ENCODE measurements around the gene ZNF330.
A peak's percentile ranks its signal among the peaks of the same experiment; 100 is the strongest.
"Not testable (repeated sequence)": the region's sequence is repeated elsewhere in the genome, so short reads cannot be mapped to it uniquely, and the experiment has no call there.

Gene ZNF330

DNA sequence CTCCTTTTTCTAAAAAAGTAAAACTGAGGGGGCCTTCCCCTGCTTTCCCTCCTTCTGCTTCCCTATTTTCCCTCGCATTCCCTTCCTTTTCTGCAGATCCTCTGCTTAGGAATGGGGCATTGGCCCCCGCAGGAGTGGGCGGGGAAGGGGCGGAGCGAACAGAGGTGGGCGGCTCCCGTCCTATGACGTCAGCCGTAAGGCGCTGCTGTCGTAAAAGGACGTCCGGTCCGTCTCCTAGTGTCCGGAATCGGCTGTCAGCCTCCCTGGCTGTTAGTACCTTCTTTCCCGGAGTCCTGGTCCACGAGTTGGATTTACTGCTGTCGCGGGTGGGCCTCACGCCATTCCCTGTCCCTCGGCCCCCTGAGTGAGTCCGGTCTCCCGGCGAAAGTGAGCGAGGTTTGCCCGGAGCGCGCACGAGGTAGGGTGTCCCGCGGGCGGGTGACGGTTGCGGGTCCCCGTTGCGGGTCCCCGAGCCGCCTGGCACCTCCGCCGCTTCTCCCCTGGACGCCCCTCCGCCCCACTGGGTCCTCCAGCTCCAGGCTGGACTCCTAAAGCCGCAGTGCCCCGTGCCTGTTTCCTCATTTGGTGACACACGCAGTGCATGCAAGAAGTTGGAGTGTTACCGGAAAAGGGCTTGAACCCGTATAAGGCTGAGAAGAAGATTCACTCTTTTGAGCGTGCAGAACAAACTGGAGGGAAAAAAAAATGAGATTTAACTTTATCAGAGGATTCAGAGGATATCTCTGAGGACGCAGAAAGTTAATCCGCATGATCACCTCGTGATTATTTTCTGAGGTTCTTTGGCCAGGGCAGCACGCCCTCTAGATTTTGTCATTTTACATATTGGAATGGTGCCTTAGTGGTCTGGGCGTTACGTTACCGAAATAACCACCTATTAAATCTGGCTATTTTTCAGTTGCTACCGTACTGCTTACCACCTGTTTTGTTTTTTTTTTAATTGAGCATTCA is at the start of gene ZNF330:
Gene ZNF330 (plus strand): TSS at position 205 of the 969 bp plus-strand sequence. CDS start 1,477 bp downstream, outside the sequence.
- FAIRE-seq, result peak; percentile 96

DNA sequence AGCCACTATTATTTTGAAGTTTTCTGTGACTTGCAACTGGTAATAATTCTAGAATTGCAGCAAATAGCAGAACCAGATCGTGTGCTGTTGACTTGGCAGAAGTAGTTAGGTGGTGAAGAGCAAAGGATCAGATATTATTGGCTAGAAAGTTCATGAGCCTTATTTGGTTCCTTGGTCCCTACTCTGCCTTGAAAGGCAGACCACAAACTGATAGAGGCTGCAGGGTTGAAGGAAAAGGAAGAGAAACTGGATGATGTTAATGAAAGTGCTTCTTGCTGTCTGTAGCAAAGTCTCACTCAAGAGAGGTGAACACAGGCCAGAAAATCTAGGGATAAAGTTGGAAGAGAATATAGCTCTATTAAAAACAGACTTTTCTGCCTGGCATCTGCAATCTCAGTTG is 46.2 kb upstream of the ZNF330 start:
- no peak for FAIRE-seq

DNA sequence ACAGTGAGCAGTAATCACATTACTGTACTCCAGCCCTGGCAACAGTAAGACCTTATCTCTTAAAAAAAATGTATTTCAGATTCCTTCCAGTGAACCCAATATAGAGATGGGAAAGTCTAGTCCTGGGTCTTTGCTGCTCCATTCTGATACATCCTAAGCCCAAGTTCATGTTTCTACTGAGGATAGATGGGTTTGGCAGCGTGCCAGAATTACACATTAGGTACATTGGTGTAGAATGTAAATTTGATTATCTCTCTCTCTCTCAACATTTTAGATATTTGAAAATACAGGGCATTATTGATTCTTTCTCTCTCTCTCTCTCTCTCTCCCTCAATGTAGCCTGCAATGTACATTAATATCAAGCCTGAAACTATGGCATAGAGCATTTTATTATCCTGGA is 43.5 kb upstream of the ZNF330 start:
- no peak for FAIRE-seq

DNA sequence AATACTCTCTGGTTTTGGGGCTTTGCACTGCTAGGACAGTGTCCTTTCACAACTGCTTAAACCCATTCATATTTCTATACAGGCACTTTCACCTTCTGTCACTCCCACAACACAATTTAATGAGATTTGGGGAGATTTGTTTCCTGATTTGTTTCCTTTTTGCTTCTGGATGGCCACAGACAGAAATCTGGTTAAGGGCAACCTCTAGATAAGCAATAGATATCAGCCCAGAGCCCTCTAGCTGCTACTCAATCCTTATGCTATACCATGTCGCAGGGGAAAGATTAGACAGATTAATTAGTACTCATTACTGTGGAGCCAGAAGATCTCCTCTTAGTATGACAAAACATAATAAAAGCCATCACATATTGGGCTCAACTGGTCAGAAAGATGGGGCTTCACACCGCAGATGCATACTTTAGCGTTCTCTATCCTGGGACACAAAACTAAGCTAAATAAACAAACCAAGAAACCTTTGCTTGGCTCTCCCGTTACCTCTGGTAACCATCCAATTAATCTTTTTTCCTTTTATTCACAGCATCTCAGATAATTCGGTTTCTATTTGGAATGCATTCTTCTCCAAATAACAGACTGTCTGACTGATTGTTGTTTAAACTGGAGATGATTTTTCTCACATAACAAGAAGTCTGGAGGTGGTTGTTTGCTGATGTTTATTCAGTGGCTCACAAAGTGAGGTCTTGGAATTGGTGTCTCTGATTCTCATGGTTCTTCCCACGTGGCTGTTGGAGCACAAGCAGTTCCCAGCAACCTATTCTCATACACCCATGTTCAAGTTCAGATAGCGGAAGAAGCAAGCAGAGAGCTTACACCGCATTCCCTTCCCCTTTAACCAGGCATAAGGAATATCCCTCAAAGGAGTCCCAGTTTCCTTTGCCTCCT is 41.0 kb upstream of the ZNF330 start:
- FAIRE-seq, result no peak

DNA sequence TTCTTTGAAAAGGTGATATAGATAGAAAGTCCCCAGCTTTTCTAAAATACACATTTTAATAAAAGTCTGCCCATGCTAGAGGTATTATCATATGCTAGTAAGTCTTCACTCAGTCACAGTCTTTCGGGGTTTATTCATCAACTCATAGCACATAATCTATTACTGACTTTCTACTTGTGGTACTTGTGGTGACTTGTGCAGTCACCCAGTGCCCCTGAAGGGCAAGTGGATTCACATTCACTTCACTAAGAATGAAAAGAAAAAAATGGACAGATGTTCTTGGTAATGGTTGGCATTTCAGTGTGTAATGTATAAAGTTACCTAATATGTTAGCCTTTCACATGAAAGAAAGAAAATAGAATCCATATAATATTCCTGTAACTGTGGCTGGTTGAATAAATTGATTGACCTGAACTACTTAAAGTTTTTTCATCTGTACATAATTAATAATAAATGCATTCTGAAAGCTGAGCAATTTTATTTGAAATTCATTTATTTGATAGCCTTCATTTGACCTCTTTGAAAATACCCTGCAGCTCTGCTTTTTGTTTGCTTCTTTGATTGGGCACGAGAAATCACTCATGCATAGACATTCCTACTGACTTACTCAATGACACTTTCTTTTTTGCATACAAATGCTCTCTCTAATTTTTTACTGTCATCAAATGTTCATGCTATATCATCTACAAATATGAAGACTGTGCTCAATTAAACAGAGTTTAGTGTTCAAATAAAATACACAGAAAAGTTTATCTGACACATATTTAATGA is 39.5 kb upstream of the ZNF330 start:
- no peak for FAIRE-seq

DNA sequence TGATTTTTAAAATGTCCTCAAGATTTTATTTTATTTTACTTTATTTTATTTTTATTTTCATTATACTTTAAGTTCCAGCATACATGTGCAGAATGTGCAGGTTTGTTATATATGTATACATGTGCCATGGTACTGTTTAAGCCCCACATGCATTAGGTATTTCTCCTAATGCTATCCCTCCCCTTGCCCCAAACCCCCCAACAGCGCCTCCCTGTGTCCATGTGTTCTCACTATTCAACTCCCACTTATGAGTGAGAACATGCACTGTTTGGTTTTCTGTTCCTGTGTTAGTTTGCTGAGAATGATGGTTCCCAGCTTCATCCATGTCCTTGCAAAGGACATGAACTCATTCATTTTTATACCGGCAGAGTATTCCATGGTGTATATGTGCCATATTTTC is 37.2 kb upstream of the ZNF330 start:
- FAIRE-seq, result not testable (repeated sequence)

DNA sequence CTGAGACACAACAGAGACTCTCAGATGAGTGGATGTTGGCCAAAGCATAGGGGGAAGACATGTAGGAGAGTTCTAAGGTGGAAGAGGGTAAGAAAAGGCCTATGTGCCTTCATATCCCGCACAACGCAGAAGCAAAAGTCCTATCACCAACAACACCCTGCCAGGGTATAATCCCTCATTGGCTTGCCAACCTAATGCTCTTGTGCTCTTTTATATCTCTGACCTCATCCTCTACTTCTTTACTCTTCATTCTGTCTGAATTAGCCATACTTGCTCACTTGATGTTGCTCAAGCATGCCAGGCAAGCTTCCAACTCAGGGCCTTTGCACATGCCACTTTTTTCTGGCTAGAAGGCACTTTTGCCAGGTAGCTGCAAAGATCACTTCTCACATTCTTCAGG is 28.1 kb upstream of the ZNF330 start:
- no peak for FAIRE-seq

DNA sequence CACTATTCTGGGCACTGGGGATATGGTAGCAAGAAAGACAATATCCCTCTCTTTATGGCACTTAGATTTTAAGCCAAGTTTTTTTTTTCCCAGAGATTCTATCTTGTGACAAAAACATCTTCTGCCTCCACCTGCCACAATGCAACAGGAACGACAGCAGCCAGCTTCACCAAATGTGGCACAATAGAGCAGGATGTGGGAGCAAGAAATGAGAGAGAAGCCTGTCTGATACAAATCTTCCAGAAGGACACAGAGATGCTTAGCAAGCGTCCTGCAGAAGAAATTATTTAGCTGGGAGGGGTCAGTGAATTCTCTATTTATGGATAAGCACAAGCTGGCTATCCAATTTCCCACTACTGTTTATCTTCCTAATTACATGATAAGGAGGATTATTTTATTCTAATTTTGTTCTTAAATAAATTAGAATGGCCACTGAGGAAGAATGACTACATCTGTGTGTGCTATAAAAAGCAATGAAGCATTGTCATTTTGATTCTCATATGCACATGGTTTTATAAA is 27.1 kb upstream of the ZNF330 start:
- no peak for FAIRE-seq

DNA sequence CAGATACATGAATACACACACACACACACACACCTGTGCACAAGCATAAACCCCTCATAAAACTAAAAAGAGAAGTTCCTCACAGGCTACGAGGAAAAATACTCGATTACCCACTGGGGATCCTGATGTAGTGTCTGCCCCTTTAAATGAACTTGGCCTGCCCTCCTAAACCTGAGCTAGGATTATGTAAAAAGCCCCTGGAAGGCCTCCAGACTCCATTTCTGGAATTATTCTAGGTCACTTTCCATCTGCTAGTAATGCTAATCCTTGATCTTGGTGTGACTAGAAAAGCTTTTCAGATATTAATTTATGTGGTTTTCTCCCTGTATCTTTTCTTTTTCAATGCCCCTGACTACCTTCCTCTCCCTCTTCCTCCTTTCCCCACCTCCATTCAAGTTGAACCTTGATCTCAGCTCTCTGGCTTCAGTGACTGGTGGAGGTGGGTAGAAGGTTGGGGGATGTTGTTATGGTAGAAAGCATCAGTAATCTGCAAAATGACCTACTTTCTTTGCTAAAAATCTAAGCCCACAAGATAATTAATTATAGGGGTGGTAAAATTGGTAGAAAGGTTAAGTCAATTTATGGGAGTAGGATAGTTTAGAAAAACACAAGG is 25.5 kb upstream of the ZNF330 start:
- no peak for FAIRE-seq

DNA sequence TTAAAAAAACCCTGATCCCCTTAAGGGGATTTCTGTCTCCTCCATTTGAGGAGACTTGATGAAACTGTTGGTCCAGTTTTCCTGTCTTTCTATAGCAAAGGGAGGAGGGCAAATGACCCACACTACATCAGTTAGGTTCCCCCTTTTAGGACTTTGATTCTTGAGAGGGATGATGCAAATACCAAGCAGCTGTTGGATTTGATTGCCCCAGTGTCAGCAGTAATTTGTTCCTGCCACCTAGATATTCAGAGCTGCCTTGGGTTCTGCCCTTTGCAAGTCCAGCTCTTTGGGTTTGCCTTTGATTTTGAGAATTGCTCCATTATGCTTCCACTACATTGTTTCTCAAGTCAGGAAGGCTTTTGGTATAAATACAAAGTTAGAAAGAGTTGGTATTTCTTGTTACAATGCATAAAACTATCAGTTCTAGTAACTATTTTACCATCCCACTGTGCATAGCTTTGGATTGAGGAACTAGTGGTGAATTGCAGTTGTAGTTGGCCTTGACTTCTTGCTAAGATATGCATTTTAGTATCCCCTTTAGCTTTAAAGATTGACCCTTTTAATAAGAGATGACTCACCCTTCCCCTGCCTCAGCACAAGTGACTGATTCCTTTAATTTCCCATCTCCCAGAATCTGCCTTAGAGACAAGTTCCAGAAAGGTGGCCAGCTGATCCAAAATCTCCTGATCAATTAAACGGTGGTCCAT is 24.3 kb upstream of the ZNF330 start:
- FAIRE-seq, result no peak

DNA sequence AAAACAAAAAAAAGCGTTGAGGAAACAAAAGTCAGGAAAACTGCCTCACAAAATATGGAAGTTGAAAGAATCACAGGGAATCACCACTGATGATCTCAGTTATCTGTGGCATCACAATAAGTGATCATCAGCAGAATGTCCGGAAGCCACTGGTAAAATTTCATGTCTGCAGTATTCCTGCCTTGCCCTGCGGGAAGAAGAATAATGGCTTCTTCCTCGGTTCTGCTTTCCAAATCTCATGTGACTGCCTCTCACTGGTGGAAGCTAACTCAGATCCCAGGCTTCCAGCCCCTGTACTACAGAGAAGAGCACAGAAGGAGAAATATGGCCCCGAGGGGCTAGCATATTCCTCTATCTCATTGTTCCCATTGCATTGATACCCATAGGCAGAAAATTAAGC is 12.7 kb upstream of the ZNF330 start:
- no peak for FAIRE-seq

DNA sequence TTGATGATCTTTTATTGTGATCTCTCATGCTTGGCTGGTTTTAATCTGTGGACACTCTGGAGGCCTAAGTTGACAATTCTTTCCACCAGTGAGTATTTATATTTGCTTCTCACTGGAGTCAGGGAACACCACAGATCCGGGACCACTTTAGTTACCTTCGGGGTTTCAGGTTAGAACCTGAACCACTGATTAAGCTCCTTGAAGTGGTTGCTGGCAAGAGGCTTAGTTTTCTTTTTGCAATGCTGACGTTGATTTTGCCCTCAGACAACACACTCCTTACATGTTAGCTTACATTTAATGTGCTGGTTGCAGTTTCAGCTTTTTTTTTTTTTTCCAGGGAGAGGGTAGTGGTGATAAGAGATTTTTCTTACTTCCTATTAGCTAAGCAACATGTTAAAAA is 10.5 kb upstream of the ZNF330 start:
- FAIRE-seq, result no peak

DNA sequence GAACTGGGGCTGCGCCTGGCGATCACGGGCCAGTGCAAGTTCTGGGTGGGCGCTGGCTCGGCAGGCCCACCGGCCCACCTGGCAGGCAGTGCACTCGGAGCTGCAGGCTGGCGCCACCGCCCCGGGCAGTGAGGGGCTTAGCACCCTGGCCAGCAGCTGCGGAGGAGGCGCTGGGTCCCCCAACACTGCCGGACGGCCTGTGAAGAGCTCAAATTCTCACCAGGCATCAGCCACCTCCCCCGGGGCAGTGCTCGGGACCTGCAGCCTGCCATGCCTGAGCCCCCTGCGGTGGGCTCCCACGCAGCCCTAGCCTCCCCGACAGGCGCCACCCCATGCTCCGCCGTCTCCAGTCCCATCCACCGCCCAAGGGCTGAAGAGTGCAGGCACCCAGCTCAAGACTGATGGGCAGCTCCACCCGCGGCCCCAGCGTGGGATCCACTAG is 7.1 kb upstream of the ZNF330 start:
- no peak for FAIRE-seq

DNA sequence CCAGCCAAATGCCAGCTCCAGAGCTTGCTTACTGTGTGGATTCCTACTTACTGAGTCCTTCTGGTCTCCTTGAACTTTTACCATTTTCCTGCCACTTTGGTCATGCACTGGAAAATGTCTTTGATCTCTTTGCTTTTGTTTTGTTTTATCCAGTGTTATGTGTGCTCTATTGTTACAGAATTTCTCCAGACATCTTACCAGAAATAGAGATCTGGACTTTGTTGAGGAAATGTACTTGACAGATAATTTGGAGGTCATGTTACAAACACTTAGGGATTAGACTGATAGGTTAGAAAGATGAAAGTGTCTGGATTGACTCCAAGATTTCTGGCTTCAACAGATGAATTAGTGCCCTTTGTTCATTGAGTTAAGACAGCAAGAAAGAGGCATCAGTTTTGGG is 5.7 kb upstream of the ZNF330 start:
- no peak for FAIRE-seq

DNA sequence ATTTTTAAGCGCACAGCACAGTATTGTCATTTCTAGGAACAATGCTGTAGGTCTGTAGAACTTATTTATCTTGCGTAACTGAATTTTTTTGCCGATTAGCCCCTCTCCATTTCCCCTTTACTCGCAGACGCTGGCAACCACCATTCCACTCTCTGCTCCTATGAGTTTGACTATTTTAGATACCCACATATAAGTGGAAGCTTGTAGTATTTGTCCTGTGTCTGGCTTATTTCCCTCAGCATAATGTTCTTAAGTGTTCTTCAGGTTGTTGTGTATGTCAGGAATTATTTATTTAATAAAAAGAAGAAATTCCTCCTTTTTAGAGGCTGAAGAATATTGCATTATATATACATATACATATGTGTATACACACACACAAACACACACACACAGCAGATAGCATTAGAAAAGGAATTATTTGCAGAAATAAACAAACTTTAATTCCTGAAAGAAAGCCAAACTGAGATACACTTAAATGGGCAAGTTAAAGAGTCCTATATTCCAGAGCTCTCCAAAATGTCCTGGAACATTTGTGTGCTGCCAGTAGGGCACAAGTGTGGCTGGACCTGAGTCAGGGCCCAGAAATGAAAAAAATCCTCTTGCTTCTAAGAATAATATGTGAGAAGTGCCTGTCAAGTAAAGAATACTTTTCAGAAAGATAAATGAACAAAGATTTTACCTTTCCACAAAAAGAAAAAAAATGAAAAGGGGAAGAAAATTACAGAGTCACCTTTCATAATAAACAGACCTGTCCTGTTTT is 4.5 kb upstream of the ZNF330 start:
- FAIRE-seq, result no peak

DNA sequence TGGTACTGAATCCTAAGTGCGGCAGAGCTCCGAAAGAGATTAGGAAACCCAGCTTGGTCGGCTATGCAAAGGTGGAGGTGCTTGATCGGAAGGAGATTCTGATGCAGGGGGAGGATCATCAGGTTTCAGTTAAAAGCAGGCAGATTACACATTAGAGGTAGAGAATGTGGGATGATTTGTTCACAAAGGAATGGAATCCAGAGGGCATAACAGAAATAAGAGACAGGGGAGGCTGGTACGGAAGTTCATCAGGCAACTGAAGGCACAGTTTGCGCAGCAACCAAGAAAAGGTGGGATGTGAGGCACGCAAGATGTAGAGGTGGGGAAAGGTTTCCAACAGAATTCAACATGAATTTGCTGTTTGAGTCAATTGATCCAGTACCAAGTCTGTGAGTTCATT is 424 bp upstream of the ZNF330 start:
- FAIRE-seq, result no peak

DNA sequence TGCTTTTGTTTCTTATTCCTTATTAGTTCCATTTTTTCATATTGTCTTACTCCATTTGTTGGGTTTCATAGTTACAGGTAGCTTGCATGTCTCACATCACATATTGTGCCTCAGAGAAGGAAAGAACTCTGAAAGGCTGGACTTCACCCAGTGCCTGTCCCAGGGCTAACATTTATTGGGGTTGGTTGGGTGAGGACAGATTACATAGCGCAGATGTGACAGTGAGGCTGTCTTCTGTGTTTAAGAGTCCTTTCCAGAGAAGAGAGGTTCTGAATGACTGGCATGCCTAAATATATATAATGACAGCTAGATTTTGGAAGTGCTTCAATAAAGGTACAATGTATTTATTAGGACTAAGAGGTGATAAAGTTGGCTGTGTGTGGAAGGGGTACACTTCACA is 2.7 kb downstream of the ZNF330 start:
- FAIRE-seq, result no peak

DNA sequence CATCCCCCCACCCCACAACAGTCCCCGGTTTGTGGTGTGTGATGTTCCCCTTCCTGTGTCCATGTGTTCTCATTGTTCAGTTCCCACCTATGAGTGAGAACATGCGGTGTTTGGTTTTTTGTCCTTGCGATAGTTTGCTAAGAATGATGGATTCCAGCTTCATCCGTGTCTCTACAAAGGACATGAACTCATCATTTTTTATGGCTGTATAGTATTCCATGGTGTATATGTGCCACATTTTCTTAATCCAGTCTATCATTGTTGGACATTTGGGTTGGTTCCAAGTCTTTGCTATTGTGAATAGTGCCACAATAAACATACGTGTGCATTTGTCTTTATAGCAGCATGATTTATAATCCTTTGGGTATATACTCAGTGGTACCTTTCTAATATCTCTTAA is 6.6 kb downstream of the ZNF330 start:
- not testable (repeated sequence) for FAIRE-seq

DNA sequence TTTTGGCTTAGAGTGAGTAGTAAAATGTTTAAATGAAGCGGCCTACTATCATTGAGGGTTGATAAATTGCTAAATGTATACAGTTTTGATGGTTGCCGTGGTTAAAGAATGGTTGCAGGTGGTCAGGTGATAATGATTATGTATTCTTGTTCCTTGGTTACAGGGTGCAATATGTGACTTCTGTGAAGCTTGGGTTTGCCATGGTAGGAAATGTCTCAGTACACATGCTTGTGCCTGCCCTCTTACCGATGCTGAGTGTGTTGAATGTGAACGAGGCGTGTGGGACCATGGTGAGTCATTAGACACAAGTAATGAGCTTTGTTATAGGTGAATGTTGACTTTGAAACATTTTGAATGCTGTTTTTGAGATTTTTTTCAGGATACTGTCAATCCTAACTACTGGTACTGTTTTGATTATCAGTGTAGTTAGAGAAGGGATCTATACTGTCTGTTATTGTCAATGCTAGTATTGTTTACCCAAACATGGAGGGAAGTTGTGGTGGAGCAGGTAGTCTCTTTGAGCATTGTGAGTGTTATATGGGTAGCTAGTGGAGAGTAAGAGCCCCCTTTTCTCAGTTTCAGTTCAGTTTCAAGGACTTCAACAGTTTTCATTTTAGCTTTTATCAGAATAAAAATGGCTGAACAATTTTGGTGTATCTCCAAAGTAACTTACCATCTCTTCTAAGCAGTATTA is 8.9 kb downstream of the ZNF330 start:
- no peak for FAIRE-seq

DNA sequence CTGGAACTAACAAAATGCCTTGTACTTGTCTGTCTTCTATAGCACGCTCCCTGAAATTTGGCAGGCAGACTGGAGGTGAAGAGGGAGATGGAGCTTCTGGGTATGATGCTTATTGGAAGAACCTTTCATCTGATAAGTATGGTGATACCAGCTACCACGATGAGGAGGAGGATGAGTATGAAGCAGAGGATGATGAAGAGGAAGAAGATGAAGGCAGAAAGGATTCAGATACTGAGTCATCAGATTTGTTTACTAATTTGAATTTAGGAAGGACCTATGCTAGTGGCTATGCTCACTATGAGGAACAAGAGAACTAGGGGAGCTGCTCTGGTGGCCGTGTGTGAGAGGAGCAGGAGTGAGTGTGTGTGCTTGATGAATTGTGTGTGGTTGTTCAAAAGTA is 13.0 kb downstream of the ZNF330 start:
- no peak for FAIRE-seq

Data from G401.6 (cell line).